ENCODE data around the gene MZT2B. TPM values are rescaled to one million over a fixed set of nuclear protein-coding genes. Genes with fewer than 3 reads are reported as not detected.
"Not testable (repeated sequence)": the region's sequence is repeated elsewhere in the genome, so short reads cannot be mapped to it uniquely, and the experiment has no call there.

Gene MZT2B
- total RNA-seq = 73.9 TPM

- DNase-seq = peak; percentile 84
Observed at GRCh38 chr2:130181880-130182682, at the start of gene MZT2B. Gene MZT2B (plus strand): TSS chr2:130182262. CDS start chr2:130182283, 21 bp downstream.

DNA sequence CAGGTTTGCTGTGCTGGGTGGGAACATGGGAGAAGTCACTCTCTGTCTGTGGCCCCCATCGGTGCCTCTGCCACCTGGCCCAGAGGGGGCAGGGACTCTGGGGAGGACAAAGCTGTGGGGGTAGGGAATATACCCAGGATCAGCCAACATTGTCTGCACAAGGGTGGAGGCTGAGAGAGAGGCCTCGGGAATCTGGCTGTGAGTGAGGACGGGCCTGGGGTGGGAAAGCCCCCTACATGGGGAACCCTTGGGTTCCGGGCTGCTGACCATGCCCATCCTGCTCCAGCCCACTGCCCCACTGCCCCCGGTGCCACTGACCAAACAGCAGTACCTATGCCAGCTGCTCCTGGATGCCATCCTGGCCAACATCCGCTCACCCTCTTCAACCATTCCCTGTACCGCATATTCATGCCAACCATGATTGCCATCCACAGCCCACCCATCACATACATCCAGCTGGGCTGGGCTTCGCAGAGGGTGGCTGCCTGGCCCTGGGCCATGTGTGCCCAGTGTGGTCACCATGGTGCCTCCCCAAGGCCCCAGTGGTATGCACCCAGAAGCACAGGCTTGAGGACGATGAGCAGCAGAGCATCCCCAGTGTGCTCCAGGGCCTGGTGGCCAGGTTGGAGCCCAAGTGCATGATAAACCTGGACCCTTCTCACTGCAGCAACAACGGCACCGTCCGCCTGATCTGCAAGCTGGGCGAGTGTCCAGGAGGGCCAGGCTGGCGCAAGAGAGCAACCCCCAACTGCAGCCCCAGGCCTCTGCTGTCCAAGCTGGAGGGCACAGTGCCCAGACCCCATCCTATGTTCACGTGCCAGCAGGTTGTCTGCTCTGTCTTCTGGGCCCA is 46.1 kb upstream of the MZT2B start:
- DNase-seq = no peak

- DNase-seq = not testable (repeated sequence)
Observed at GRCh38 chr2:130136546-130136945, 45.5 kb upstream of the MZT2B start.

DNA sequence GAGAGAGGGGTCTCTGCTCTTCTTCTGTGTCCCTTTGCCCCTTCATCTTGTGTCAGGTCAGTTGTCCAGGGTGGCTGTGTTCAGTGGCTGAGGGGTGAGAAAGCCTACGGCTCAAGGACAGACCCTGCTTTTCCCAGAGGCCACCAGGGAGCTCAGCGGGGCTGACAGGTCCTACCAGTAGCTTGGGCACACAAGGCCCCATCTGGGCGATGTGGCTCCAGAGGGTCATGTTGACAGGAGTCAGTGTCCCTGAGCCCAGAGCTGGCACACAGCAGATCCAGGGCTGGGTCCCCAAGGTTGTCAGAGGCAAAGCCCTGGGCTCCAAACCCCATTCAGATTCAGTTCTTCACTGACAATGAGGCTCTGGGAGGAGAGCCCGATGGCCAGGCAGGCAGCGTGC is 44.9 kb upstream of the MZT2B start:
- DNase-seq = not testable (repeated sequence)

DNA sequence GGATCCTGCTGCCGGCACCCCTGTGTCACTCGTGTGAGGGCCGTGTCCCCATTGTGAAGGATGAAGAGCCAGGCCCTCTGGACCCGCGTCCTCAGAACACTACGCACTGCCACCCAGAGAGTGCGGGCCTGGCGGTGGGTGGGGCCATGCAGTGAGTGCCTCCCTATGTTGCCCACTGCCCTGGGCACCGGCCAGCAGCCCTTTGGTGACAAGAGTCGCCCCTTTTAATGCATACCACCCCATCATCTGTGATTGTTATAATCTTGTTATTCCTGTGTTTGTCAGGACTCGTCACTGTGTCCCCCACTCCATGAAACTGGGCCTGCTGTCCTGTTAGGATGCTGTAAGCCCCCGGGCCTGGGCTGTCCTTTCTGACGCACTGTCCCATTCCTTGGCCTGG is 43.7 kb upstream of the MZT2B start:
- not testable (repeated sequence) for DNase-seq

DNA sequence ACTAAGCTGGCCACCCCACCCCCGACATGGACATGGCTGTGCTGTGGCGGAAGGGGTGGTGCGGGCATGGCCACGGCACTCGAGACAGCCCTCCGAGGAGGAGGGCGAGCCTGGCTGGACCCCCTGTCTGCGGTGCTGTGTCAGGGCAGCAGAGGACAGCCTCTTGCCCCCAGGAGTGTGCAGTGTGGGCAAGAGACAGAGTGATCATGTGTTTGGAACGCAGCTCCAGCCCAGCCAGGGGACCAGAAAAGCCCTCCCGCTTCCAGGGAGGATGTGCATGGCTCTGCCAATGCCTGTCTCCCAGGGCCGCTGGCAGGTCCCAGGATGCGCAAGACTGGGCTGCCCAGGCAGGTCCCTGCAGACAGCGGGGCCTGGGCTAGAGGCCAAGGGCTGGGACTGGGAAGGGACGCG is 43.2 kb upstream of the MZT2B start:
- DNase-seq = not testable (repeated sequence)

DNA sequence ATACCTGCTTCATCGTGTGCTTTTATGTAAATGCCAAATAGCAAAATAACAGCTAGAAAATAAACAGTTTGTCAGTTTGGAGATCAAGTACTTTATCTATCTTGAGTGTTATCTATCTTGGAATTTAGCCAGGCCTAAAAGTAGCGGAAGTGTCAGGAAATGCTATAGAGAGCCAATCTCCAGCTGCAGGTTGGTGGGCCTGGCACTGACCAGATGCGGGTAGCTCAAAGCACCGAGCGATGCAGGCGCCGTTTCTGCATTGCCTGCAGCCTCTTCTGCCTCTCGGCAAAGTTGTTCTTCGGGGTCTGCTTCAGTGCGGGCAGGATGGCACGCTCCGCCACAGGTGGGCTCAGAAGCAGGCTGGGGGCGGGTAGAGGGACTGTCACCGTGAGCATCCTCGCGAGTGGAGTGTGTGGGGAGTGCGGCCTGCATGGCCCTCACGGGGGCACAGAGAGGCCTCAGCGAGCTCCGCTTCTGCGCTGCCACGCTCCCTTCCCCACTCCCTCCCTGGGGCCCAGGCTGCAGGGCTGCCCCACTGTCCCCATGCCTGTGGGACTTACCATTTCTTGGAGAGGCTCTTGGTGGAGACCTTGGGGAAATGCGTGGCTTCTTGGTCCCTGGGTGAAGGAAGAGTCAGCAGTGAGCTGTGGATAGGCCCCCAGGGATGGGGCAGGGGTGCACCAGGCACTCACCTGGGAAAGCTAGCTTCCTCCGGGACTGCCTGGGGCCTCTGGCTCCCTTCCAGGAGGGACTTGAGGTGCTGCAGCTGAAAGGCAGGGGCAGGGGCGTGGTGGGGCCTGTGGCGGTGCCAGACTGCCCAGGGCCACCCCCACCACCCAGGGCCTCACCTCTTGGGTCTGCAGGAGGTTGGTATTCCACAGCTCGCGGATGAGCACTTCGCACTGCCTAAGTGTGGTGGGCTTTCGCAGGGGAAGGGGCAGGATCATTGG is 42.5 kb upstream of the MZT2B start:
- DNase-seq = not testable (repeated sequence)

DNA sequence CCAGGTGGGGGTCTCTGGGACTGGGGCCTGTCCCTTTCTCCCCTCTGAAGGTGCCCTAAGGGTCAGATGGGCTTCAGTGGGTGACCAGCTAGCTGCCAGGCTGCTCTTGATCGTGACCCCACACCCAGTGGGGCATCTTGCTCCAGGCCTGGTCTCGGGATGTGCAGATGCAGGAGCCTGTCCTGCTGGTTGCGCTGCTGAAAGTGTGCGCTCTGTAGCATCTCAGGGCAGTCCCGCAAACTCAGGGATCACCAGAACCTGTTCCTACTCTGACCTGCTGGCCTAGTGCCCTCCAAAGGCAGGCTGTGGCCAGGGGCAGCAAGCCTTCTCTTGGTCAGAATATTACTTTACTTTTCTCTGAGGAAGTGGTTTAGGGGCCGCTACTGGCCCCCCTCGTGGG is 41.5 kb upstream of the MZT2B start:
- not testable (repeated sequence) for DNase-seq

DNA sequence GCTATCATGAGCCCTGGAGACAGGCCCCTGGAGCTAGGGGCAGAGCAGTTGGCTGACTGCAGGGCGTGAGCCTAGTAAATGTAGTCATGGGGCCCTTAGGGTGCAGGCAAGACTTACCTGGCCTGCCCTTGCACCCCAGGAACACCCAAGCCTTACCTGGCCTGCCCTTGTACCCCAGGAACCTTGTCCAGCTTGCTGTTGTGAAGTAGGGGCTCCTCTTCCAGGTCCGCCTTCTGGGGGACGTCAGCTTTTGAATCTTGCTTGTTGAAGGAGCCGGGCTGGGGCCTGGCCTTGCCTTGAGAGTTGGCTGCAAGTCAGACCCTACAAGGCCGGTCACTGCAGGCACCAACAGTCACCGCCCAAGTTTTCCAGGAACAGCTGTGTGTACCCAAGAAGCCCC is 41.1 kb upstream of the MZT2B start:
- DNase-seq = not testable (repeated sequence)

DNA sequence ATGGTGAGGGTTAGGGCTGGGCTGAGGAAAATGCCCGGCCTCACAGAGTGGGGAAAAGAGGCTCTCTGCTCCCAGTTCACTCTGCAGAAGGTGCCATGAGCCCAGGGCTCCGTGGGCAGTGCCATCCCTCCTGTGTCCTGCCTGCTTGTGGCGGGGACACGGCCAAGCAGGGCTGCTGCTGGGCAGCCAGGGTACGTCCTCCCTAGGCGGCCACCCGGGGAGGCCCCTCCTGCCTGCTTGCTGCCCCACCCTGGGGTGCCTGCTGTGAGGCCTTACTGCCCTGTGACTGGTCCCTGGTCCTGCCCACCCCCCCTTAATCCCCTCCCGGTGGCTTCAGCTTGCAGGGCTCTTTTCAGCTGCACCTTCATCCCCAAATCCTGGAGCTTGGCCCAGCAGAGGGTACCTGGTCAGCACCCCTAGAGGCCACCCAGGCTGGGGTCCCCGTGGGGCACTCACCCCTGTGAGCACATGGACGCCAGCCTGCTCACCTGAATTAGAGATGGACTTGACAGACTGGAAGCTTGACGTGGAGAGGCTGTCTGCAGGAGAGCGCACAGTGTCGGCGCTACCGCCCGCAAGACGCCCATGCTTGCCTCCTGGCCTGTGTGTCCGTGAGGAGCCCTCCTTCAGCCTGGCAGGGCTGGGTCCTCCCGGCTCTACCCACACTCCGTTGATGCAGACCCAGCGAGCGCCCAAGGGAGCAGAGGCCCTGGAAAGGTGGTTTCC is 40.3 kb upstream of the MZT2B start:
- not testable (repeated sequence) for DNase-seq

DNA sequence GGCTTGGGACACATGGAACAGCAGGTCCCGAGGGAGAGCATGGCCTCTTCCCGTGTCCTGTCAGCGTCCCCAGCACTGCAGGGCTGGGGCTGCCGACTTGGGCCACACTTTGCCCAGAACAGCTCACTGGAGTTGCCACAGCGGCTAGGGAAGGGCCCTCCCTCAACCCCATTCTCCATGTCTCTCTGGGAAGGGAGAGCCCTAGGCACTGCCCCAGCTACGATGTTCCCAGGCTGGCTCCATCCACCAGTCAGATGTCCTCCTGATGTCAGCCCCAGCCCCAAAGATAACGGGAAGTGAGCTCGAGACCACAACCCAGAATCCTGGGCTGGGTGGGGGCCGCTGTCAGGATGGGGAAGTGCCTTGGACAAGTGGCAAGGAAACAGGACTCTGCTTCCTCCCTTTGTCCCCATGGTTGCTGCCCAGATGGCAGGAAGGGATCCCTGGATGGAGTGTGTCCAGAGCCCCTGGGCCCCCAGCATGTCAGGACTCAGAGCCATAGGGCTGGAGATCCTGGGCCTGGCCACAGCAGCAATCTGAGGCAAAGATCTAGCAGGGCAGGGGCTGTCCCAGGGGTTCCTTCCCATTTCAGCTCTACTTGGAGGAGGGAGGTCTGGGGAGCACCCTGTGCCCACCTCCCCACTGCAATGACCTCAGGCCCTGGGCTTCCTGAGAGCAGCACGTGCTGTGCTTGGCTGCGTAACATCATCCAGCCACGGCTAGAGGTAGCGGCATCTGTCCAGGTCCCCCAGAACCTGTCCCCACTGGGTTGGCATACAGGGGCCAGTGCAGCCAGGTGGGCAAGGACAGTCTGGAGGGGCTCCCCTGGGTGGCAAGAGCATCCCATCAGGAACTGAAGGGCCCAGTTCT is 39.4 kb upstream of the MZT2B start:
- not testable (repeated sequence) for DNase-seq

GRCh38 chr2:130143266-130144039 is 38.6 kb upstream of the MZT2B start:
- DNase-seq = not testable (repeated sequence)

DNA sequence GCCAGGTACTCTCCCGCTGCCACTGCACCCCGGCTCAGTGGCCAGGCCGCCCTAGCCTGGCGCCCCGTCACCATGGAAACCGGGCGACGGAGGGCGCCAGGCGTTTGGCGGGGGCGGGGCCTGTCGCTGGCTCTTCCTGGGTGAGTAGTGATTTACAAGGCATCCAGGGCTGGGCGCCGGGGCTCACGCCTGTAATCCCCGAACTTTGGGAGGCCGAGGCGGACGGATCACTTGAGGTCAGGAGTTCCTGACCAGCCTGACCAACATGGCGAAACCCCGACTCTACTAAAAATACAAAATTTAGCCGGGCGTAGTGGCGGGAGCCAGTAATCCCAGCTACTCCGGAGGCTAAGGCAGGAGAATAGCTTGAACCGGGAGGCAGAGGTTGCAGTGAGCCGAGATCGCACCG is 37.1 kb upstream of the MZT2B start, which contains the start of gene CCDC74B:
Gene CCDC74B, minus strand, starts transcription at position 107 of the 409 bp plus-strand sequence. CDS start 116 bp downstream, outside the sequence.
- not testable (repeated sequence) for DNase-seq

DNA sequence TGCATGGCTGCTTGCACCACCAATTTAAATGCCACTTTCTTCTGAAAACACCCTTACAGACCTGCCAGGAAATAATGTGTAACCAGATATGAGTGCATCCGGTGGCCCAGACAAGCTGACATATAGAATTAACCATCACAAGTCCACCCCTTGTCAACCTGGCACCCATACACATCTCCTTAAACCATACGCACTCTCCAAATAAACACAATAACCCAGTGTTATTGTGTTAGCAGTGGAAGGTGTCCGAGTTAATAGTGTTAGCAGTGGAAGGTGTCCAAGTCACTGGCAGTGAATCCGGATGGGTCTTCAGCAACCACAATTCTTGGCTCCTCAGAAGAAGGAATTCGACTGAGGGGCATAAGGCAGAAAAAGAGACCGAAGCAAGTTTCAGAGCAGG is 33.5 kb upstream of the MZT2B start:
- DNase-seq = not testable (repeated sequence)

DNA sequence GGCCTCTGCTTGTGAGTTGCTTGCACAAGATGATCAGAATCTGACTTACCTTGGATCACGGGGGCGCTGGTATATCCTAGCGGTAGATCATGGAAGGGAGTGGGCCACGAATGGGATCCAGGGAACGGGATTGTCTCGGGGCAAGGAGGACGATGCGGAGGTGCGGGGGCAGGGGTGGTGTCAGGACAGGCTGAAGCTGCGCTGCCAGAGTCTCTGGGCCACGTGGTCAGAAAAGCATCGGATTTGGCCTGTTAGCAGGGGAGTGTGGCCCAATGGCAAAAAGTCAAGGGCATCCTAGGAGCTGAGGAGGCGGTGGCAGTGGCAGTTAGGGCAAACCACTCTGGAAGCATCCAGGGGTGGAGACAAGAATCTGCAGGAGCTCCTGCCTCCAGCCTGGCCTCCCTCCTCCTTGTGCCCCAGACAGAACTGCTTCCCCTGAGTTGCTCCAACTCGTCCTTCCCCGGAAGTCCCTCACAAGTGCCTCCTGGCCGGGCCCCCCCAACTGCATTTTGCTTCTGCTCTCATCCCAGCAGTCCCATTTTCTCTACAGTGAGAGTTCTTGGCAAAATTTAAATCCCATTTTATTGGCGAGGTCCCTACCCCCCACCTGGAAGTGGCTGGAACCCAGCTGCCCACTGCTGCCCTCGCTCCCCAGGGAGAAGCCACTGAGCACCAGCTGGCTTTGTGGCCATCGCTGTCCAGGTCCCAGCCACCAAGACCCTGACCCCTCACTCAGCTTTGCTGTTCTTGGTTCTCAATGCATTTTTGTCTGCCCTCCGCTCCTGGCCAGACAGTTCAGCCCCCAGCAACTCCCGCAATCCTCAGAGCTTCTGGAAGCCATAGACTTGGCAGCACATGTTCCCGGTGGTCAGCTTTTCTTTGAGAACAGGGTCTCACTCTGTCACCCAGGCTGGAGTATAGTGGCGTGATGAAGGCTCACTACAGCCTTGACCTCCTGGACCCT is 31.6 kb upstream of the MZT2B start:
- DNase-seq = no peak

GRCh38 chr2:130151145-130151512 is 30.9 kb upstream of the MZT2B start:
- not testable (repeated sequence) for DNase-seq

DNA sequence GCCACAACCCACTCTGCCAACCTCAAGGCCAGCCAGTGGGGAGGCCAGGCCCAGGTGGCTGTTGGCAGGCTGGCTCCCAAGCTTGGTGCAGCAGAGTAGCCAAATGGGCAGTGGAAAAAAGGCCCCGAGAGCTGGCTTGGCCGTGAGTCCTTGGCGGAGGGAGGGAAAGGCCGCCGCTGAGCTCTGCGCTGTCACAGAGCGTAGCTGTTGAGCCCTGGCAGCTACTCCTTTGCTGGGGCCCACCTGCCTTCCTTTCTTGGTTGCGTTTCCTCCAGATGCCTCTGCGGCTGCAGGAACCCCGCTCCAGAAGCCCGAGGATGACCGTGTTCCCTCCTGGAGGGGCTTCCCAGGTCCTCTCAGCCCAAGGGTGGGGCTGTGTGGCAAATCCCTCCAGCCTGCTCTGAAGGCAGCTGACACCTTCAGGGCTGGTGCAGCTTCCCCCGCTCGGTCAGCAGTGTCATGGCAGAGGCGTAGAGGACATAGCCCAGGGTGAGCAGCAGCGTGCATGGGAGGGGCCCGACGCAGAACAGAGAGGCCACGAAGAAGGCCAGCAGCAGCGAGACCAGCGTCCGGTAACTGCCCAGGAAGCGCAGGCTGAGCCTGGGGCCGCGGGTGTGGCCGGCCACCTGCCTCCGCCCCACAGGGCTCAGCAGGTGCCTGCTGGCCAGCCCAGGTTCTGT is 29.8 kb upstream of the MZT2B start:
- not testable (repeated sequence) for DNase-seq

Data from occipital lobe (tissue), 2 donors.